Brain microvascular endothelial cell (primary cell): Measurements from ENCODE around the gene PIGP.
A peak's percentile ranks its signal among the peaks of the same experiment; 100 is the strongest.

Experiments
- DNase-seq: peaks from one replicate; pipeline ENCODE4 v3.0.0-alpha.2; 2020
- H3K27ac ChIP-seq: fragments of 250-450 bp; sonication (Bioruptor Pico); 2 replicates; pipeline ENCODE4 v1.5.1; 2020; ENCODE audit warnings: mild to moderate bottlenecking, moderate library complexity
- H3K27me3 ChIP-seq: fragments of 250-450 bp; sonication (Bioruptor Pico); replicated peaks from 2 replicates; pipeline ENCODE4 v1.5.1; 2020; ENCODE audit warnings: mild to moderate bottlenecking
- H3K36me3 ChIP-seq: fragments of 250-450 bp; sonication (Bioruptor Pico); replicated peaks from 2 replicates; pipeline ENCODE4 v1.5.1; 2020; ENCODE audit warnings: mild to moderate bottlenecking
- H3K4me3 ChIP-seq: 2 replicates; pipeline ENCODE4 v1.5.1; 2011; ENCODE audit warnings: low read depth, mild to moderate bottlenecking, control low read depth, low read length, moderate library complexity
- in situ Hi-C: cut with HindIII; loops from 2 replicates; pipeline ENCODE4 v1.10.0; 2017; ENCODE audit warnings: low sequenced_read_pairs, low pct_ligation_motif_present
- TF ChIP-seq, protein P1 (sequence below): IDR thresholded peaks from 2 replicates; pipeline ENCODE4 v1.5.1; 2011; ENCODE audit warnings: low read depth, mild to moderate bottlenecking, moderate library complexity, low read length, control low read depth, inconsistent platforms; ENCODE audit errors: missing control alignments

PIGP gene

GRCh38 chr21:37079211-37079824, 6.4 kb upstream of the PIGP start:
- Histone ChIP-seq H3K27ac (no peak overlapping the region), H3K4me3 (no peak overlapping the region), H3K27me3 (no peaks in the 10 kb centered on the region), H3K36me3 (no peaks in the 10 kb centered on the region)
- no peak for DNase-seq
- in situ Hi-C loops = no loop called here
- TF ChIP-seq, protein P1, sequence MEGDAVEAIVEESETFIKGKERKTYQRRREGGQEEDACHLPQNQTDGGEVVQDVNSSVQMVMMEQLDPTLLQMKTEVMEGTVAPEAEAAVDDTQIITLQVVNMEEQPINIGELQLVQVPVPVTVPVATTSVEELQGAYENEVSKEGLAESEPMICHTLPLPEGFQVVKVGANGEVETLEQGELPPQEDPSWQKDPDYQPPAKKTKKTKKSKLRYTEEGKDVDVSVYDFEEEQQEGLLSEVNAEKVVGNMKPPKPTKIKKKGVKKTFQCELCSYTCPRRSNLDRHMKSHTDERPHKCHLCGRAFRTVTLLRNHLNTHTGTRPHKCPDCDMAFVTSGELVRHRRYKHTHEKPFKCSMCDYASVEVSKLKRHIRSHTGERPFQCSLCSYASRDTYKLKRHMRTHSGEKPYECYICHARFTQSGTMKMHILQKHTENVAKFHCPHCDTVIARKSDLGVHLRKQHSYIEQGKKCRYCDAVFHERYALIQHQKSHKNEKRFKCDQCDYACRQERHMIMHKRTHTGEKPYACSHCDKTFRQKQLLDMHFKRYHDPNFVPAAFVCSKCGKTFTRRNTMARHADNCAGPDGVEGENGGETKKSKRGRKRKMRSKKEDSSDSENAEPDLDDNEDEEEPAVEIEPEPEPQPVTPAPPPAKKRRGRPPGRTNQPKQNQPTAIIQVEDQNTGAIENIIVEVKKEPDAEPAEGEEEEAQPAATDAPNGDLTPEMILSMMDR = peak; percentile 56

DNA sequence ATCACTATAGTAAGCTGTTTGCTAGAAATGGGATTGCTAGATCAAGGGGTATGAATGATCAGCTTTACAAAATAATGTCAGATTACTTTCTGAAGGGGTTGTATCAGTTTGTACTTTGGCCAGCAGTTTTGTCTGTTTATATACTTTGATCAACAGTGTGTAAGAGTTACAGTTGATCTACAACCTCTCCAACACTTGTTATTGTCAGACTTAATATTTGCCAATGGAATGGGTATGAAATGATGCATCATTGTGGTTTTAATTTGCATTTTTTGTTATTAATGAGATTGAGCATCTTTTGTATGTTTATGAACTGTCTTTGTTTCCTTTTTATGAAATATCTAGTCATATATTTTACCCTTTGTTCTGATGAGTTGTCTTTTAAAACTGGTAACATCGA, 4.5 kb upstream of the PIGP start:
- in situ Hi-C loops = no loop called here
- TF ChIP-seq, protein P1 = no peak

DNA sequence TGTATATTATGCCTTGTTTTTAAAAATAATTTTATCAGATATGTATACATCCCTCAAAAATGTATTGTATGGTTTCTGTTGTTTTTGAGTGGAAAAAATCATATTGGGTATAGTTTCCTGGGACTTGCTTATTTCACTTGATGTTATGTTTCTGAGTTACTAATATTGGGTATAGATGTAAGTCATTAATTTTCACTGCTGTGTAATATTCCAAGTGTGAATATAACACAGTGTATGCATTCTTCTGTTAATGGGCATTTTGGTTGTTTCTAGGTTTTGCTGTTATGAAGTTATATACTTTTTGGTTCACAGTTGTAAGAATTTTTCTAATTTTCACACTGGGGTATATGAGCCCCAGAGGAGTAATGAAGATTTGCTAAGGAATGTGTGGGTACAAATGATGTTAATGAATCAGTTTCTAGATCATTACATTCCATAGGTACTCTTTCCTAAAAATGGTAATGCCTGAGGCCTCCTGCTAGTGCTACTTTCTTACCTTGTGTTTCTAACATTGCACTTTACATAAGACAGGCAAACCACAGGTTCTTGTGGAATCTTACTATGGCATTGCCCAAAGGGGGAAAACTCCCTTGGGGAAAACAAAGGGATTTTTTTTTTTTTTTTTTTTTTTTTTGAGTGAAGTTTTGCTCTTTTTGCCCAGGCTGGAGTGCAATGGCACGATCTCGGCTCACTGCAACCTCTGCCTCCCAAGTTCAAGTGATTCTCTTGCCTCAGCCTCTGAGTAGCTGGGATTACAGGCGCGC, 3.4 kb upstream of the PIGP start:
- in situ Hi-C loops = no loop called here
- no peak for DNase-seq
- H3K4me3 ChIP-seq = no peak overlapping the region
- H3K27ac ChIP-seq = no peak overlapping the region
- H3K27me3 ChIP-seq = no peaks in the 10 kb centered on the region
- H3K36me3 ChIP-seq = no peaks in the 10 kb centered on the region
- TF ChIP-seq, protein P1 = no peak

More for the DNA sequence above, 4.5 kb upstream of the PIGP start:
- no peak overlapping the region for H3K27ac ChIP-seq
- no peak overlapping the region for H3K4me3 ChIP-seq
- no peaks in the 10 kb centered on the region for H3K27me3 ChIP-seq
- H3K36me3 ChIP-seq = no peaks in the 10 kb centered on the region
- no peak for DNase-seq

DNA sequence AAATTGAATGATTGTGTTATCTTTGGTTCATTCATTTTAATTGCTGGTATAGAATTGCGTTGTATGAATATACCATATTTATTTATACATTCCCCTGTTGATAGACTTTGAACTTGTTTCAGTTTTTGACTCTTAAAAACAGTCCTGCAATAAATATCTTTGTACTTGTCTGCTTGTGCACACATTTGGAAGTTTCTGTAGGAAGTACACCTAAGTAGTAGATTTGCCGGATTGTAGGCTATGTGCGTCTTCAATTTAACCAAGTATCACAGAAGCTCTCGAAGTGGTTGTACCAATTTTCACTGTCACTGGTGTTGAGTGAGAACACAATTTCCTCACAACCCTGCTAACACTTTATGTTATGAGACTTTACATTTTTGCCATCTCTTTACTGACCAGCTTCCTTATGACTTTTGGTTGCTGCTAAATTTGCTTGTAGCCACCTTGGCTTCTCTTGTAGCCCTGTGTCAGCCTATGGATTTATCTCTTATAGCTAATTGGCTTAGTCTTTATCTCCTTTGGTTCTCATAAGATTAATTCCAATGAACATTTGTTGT, 2.4 kb upstream of the PIGP start:
- DNase-seq = no peak
- no peak overlapping the region for H3K4me3 ChIP-seq
- no peak overlapping the region for H3K27ac ChIP-seq
- H3K27me3 ChIP-seq = no peaks in the 10 kb centered on the region
- TF ChIP-seq, protein P1 = no peak
- no peaks in the 10 kb centered on the region for H3K36me3 ChIP-seq
- in situ Hi-C loops = no loop called here

GRCh38 chr21:37074546-37074945, 1.7 kb upstream of the PIGP start:
- H3K27ac ChIP-seq = no peak overlapping the region
- no peak for DNase-seq
- no peaks in the 10 kb centered on the region for H3K36me3 ChIP-seq
- H3K4me3 ChIP-seq = peak overlapping the region; percentile 93
- in situ Hi-C loops = no loop called here
- TF ChIP-seq, protein P1 = no peak
- H3K27me3 ChIP-seq = no peaks in the 10 kb centered on the region
